Colon (tissue), 2 donors: ENCODE measurements around the gene ITGAD.

Source experiments
- FAIRE-seq: peaks from 2 replicates; lab custom pipeline; 2012; peaks lifted over from hg19 to GRCh38; lab: Jason Lieb, UNC
- donor health status: control.
- donor health status: control.

ITGAD gene

DNA sequence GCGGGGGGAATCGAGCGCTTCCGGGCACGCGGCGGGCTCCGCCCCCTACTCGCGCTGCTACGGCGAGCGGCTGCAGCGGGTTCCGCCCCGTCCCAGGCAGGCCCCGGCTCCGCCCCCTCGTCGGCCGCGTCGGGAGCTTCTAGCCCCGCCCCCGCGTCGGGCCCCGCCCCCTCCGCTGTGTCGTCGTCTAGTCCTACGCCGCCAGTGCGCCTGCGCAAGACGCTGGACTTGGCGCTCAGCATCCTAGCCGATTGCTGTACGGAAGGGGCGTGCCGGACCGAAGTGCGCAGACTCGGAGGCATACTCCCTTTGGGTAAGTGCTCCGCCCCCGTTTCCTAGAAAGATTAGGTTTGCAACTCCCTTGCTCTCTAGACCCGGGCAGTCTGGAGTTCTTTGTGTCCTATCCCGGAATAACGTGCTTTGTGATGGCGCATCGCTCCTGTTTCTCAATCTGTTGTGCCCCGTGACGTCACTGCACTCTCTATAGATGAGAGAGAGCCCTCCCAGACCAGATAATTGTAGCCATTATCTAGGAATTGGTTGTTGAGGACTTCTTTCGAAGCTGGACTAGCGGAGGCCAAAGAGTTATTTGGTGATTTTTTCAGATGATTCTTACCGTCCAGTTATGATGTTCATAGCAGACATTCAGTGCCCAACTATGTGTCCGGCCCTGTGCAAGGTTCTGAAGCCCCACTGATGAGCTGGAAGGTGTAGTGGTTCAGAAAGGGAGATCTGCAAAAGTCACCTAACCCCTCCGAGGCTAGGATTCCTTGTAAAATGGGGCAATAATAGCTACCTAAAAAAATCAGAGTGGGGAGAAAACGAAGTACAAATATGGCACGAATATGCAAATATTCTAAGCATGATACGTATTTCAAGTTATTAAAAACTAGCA is 66.8 kb downstream of the ITGAD start:
- FAIRE-seq, result no peak

DNA sequence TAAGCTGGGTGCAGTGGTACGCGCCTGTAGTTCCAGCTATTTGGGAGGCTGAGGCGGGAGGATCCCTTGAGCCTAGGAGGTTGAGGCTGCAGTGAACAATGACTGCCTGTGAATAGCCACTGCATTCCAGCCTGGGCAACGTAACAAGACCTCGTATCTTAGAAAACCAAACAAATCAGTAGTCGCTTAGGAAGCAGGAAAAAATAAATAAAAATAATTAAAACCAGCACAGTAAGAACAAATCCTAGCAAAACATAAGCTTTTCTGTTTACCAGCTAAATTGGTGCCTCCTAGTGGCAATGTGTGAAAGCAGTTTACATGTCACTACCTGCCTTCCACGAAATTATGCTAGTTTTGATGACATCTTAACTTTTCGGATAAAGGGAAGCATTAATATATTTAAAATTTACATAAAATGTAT is 67.5 kb downstream of the ITGAD start:
- FAIRE-seq, result no peak

DNA sequence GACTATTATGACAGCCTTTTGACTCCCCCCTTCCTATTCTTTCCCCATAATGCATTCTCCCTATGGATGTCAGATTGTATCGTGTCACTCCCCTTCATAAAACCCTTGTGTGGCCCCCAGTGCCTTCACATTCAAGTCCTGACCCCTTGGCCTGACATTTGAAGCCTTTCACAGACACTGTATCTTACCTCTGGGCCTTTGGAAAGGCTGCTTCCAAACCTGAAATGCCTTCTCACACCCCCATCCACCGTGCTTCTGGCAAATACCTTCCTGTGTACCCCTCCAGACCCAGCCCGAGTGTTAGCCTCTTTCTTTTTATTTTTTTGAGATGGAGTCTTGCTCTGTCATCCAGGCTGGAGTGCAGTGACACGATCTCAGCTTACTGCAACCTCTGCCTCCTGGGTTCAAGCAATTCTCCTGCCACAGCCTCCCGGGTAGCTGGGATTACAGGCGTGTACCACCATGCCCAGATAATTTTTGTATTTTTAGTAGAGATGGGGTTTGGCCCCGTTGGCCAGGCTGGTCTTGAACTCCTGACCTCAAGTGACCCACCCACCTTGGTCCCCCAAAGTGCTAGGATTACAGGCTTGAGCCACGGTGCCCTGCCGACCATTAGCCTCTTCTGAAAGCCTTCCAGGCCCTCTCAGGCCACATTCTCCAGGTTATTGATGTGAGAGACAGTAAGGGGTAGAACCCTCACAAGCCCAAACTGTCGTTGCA is 68.2 kb downstream of the ITGAD start:
- no peak for FAIRE-seq

DNA sequence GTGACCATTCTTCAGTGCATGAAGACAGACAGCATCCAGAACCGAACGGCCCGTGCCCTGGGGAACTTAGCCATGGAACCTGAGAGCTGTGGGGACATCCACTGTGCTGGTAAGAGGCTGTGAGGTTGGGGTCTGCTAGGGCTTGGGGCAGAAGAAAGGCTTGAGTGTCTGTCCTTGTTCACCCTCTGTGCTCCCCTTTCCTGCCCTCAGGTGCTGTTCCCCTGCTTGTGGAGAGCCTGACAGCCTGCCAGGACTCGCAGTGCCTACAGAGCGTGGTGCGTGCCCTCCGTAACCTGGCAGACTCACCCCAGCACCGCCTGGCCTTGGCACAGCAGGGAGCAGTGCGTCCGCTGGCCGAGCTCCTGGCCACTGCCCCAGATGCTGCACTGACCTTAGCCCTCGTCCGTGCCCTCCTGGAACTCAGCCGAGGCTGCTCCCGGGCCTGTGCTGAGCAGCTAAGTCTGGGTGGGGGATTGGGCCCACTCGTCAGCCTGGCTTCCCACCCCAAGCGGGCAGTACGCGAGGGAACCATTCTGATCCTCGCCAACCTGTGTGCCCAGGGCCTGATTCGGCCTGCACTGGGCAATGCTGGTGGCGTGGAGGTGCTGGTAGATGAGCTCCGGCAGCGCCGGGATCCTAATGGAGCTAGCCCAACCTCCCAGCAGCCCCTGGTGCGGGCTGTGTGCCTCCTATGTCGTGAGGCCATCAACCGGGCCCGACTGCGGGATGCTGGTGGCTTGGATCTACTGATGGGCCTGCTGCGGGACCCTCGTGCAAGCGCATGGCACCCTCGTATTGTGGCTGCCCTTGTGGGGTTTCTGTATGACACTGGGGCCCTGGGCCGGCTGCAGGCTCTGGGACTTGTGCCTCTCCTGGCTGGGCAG is 69.0 kb downstream of the ITGAD start:
- no peak for FAIRE-seq

DNA sequence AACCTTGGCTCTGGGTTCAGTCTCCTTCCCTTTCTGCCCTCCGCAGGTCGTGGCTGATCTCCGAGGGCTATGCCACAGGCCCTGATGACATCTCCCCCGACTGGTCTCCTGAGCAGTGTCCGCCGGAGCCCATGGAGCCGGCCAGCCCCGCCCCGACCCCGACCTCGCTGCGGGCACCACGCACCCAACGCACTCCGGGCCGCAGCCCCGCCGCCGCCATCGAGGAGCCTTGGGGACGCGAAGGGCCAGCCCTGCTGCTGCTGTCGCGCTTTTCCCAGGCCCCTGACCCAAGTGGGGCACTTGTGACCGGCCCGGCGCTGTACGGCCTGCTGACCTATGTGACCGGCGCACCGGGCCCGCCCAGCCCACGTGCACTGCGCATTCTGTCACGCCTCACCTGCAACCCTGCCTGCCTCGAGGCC is 71.2 kb downstream of the ITGAD start:
- no peak for FAIRE-seq

DNA sequence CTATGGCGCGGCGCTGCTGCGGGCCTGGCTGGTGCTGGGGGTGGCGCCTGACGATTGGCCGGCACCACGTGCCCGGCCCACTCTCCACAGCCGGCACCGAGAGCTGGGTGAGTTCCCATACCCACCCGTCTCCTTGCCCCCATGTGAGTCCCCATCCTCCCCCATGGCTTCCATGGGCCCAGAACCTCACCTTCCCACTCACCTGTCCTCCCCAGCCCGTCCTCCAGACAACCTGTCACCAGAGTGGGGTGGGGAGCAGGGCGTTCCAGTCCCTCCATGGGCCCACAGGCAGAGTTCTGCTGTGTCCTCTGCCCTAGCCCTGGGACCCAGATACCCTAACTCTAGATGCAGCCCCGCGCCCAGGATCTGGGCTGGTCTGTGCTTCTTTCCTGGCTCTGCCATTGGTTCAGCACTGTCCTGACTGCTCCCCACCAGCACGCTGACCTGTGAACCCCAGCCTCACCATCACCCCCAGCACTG is 71.7 kb downstream of the ITGAD start:
- no peak for FAIRE-seq

DNA sequence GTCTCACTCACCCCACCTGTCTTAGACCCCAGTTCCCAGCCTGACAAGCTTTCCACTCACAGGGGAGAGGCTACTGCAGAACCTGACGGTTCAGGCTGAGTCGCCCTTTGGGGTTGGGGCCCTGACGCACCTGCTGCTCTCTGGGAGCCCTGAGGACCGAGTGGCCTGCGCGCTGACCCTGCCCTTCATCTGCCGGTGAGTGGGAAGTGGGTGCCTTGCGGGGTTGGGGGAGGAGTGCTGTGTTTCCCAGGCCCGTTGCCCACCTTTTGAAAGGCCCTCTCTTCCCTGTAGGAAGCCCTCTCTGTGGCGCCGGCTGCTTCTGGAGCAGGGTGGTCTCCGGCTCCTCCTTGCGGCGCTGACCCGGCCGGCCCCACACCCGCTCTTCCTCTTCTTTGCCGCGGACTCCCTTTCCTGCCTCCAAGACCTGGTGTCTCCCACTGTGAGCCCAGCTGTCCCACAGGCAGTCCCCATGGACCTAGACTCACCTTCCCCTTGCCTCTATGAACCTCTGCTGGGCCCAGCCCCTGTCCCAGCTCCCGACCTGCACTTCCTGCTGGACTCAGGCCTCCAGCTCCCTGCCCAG is 72.7 kb downstream of the ITGAD start:
- no peak for FAIRE-seq

DNA sequence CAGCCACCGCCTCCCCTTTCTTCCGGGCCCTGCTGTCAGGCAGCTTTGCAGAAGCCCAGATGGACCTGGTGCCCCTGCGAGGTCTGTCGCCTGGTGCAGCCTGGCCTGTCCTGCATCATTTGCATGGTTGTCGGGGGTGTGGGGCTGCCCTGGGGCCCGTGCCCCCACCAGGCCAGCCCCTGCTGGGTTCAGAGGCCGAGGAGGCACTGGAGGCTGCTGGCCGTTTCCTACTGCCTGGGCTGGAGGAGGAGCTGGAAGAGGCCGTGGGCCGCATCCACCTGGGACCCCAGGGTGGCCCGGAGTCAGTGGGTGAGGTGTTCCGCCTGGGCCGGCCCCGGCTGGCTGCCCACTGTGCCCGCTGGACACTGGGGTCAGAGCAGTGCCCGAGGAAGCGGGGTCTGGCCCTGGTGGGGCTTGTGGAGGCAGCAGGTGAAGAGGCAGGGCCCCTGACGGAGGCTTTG is 73.3 kb downstream of the ITGAD start:
- FAIRE-seq, result no peak

DNA sequence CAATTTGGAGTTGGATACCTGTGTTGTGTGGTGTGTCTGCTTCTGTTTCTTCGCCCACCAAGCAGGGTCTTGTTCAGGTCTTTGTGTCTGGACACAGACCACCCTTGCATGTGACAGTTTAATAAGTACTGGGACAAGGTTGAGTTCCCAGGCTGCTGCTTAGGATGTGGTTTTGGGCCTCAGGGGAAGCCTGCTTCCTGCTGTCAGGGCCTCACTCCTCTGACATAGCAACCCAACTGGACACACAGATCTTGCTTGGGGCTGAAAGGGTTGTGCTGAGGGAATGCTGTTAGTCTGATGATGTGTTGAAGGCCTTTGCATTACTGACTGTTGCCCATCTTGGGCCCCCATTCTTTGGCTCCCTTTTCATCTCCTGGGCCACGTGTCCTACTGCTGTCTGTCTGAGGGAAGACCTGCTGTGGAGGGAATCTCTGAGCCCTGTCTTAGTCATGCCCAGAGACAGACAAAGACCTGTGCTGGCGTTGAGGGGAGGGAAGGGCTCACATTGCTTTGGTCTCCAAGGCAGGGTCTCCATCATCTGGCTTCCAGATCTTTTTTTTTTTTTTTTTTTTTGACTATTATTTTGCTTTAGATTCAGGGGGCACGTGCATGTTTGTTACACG is 74.1 kb downstream of the ITGAD start:
- no peak for FAIRE-seq

DNA sequence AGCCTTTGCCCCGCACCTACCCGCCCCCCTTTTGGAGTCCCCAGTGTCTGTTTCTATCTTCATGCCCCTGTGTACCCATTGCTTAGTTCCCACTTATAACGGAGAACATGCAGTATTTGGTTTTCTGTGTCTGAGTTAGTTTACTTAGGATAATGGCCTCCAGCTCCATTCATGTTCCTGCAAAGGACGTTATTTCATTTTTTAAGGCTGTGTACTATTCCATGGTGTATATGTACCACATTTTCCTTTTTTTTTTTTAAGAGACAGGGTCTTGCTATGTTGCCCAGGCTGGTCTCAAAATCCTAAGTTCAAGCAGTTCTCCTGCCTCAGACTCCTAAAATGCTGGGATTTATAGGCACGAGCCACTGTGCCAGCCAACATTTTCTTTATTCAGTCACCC is 74.7 kb downstream of the ITGAD start:
- FAIRE-seq, result no peak

DNA sequence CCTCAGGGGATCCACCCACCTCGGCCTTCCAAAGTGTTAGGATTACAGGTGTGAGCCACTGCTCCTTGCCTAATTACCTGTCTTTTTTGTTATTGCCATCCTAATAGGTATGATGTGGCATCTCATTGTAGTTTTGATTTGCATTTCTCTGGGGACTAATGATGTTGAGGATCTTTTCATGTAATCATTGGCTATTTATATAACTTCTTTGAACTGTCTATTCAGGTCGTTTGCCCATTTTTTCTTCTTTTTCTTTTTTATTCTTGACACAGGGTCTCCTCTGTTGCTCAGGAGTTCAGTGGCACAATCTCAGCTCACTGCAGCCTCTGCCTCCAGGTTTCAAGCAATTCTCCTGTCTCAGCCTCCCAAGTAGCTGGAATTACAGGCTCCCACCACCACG is 77.5 kb downstream of the ITGAD start:
- FAIRE-seq, result no peak

DNA sequence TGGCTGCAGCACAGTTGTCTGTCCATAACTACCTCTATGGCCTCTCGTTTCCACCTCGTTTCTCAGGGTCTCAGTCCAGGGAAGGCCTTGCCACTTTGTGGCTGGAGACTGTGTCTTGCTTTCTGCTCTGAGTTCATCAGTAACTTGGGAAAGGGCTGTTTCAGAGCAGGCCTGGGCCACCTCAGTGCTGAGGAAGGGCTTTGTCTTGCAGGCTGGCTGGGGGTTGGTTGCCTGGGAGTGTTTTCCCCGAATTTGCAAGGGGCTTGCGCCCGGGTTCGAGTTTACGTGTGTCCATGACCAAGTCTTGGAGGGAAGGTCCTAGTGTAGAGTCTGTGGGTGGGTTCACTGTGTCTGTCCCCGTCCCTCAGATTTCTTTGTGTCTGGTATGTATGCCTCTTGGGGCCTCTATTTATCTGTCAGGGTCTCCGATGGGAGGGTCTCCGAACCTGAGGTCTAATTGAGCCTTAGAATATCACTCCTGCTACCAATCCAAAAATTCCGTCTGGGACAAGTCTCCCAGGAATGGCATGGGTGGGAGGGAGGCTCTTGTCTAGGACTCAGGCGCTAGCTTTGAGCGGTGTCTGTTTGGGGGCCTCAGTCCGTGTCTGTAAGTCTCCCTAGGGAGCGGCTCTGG is 78.2 kb downstream of the ITGAD start:
- FAIRE-seq, result no peak

DNA sequence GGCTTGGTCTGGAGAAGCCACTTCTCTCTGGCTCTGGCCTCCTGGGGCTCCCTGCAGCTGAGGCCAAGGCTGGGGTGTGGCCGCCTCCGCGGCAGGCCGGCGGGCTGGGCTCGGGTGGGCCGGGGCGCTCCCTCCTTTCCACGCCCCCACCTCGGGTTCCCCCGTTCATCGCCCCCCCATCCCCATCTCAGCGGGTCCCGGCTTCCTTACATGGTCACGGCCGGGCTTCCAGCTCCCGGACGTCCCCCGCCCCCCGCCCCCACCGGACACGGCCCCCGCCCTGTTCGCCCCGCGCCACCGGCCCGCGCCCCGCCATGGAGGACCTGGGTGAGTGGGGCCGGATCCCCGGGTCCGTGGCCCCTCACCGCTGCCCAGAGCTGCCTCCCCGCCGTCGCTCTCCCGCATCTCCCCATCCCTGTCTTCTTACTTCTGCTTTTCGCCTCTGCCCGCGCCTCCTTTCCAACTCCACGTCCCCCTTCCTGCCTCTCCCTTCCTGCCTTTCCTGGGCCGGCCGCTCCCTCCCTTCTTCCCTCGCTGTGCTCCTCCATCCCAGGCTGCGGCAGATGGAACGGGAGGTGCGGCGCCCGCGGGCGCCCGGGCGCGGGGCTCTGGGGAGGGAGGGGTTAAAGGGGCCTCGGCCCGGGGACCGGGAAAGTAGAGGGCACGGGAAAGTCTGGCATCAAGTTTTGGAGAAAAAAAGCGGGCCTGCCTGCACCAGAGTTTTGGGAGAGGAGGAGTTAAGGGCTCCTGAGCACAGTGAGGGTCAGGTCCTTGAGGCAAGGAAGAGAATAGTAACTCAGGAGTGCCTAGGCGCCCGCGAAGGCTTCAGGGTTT is 79.0 kb downstream of the ITGAD start, which contains the start of gene TGFB1I1:
Gene TGFB1I1, plus strand, starts transcription at position 278 of the 834 bp plus-strand sequence. Its CDS starts 37 bp downstream, at position 315.
- FAIRE-seq, result no peak

DNA sequence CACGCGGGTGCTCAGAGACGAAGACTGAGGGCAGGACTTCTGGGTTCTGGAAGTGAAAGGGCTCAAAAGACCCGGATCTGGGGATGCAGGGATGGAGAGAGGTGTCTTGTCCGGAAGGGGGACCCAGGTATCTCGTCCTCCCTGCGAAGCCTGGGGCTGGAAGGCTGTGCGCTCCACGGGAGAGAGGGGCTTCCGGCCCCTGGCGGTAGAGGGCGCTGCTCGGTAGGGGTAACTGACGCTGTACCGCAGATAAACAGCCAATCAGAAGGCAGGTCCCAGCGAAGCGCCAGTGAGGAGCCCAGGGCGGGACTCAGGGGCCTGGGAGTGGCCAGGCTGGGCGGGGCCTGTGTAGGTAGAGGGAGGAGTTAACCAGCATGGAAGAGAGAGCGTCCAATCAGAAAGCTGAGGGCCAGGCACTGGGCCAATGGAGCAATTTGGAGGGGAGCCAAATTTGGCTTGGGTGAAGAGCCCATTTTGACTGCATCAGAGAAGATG is 79.6 kb downstream of the ITGAD start:
- no peak for FAIRE-seq

DNA sequence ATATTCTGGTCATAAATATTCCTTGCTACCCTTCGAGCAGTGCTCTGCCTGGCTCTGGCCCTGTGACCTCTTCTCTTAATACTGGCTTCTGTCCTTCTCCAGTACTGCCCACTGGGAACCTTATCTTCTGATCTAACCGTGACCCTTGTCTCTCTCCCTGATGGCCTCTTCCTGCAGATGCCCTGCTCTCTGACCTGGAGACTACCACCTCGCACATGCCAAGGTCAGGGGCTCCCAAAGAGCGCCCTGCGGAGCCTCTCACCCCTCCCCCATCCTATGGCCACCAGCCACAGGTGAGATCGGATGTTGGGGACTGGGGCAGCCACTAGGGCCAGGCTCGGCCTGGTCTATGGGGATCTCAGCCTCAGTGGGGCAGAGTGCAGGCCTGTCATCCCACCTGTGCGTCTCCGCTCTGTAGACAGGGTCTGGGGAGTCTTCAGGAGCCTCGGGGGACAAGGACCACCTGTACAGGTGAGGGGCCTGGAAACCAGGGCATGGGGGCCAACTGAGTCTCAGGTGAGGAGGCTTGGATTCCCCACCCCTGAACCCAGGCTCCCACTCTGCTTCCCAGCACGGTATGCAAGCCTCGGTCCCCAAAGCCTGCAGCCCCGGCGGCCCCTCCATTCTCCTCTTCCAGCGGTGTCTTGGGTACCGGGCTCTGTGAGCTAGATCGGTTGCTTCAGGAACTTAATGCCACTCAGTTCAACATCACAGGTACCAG is 80.3 kb downstream of the ITGAD start:
- FAIRE-seq, result no peak

DNA sequence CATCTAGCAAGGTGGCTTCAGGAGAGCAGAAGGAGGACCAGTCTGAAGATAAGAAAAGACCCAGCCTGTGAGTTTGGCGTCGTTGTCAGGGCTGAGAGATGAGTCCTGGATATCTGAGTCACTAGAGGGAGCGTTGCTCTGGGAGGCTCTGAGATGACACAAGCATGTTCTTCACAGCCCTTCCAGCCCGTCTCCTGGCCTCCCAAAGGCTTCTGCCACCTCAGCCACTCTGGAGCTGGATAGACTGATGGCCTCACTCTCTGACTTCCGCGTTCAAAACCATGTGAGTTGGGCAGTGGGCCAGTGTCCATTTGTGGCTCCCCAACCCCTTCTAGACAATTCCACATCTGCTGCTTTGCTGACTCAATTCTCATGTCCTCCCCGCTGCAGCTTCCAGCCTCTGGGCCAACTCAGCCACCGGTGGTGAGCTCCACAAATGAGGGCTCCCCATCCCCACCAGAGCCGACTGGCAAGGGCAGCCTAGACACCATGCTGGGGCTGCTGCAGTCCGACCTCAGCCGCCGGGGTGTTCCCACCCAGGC is 81.1 kb downstream of the ITGAD start:
- no peak for FAIRE-seq

DNA sequence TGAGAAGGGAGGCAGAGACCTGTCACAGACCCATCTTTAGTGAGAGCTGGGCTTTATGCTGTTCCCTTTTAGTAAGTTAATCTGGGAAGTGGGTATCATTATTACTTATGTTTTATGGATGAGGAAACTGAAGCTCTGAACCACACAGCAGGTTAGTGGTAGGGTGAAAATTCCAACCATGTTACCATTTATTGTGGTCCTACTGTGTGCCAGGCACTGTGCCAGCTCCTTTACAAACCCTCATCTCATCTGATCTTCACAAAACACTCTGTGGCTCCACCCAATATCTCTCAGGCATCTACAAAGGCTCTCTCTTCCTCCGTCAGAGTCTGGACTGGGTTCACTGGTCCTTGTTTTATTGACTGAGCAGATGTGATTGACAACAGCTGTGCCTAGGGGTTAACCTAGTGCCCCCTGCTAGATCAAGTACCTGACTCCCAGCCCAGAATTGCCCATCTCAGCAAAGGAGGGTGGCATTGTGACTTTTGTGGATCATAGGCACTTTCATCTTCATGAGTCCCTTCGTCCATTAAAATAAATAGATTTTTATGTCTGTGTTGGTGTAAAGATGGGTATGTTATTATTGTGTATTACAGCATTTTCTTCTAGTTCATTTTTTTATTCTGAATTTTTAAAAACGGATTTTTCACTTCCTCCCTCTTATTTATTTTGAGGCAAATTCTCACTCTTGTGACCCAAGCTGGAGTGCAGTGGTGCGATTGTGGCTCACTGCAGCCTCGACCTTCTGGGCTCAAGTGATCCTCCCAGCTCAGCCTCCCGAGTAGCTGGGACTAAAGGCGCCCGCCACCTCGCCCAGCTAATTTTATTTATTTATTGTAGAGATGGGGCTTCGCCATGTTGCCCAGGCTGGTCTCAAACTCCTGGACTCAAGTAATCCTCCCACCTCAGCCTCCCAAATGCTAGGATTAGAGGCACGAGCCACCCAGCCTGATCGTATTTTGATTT is 81.9 kb downstream of the ITGAD start:
- FAIRE-seq, result no peak

DNA sequence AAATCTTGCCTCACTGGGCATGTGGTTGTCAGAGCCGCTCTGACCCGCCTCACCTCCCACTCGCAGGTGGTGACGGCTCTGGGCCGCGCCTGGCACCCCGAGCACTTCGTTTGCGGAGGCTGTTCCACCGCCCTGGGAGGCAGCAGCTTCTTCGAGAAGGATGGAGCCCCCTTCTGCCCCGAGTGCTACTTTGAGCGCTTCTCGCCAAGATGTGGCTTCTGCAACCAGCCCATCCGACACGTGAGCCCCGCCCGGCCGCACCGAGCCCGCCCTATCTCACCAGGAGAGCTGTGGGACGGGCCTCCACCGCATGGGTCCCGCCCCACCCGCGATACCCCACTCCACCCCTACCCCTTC is 82.8 kb downstream of the ITGAD start:
- no peak for FAIRE-seq
